T-helper 1 cell treated with Interleukin-12 subunit alpha and Interleukin-12 subunit beta and Interleukin-4 antibody, amounts not matched to agents 30 μg/mL and 1 μg/mL, for 36 hours (primary cell): ENCODE data around the gene TNC.

Source experiments
- H3K27ac Mint-ChIP-seq: one replicate; pipeline ENCODE4 v1.8.0; 2021; ENCODE audit warnings: mild to moderate bottlenecking, mixed read lengths
- H3K27me3 Mint-ChIP-seq: one replicate; pipeline ENCODE4 v1.8.0; 2021; ENCODE audit warnings: low read depth, mixed read lengths
- H3K36me3 Mint-ChIP-seq: one replicate; pipeline ENCODE4 v1.8.0; 2021; ENCODE audit warnings: low read depth, mixed read lengths
- H3K4me1 Mint-ChIP-seq: one replicate; pipeline ENCODE4 v1.8.0; 2021; ENCODE audit warnings: low read depth, mixed read lengths
- H3K4me3 Mint-ChIP-seq: one replicate; pipeline ENCODE4 v1.8.0; 2021; ENCODE audit warnings: mild to moderate bottlenecking, moderate library complexity, mixed read lengths
- H3K9me3 Mint-ChIP-seq: one replicate; pipeline ENCODE4 v1.8.0; 2021; ENCODE audit warnings: mixed read lengths

Gene TNC

GRCh38 chr9:115036691-115037090 is 81.3 kb downstream of the TNC start:
- Mint-ChIP-seq H3K4me3 (no peak overlapping the region), H3K27ac (peak overlapping the region; percentile 18), H3K4me1 (peaks cover 13% of the 10 kb centered on the region), H3K9me3 (no peaks in the 10 kb centered on the region), H3K27me3 (no peaks in the 10 kb centered on the region), H3K36me3 (no peaks in the 10 kb centered on the region)

- no peaks in the 10 kb centered on the region for H3K9me3 Mint-ChIP-seq
- no peaks in the 10 kb centered on the region for H3K27me3 Mint-ChIP-seq
- peaks cover 13% of the 10 kb centered on the region for H3K4me1 Mint-ChIP-seq
- no peaks in the 10 kb centered on the region for H3K36me3 Mint-ChIP-seq
- H3K27ac Mint-ChIP-seq = peak overlapping the region; percentile 18
- H3K4me3 Mint-ChIP-seq = no peak overlapping the region
These were observed 81.9 kb downstream of the TNC start for GRCh38 chr9:115035841-115036612.

GRCh38 chr9:115034801-115035200 is 83.2 kb downstream of the TNC start:
- H3K4me1 Mint-ChIP-seq = peaks cover 13% of the 10 kb centered on the region
- no peak overlapping the region for H3K27ac Mint-ChIP-seq
- H3K4me3 Mint-ChIP-seq = no peak overlapping the region

GRCh38 chr9:115033800-115034199 is 84.2 kb downstream of the TNC start:
- H3K9me3 Mint-ChIP-seq = no peaks in the 10 kb centered on the region
- H3K27ac Mint-ChIP-seq = no peak overlapping the region
- no peaks in the 10 kb centered on the region for H3K27me3 Mint-ChIP-seq
- peaks cover 16% of the 10 kb centered on the region for H3K4me1 Mint-ChIP-seq
- H3K36me3 Mint-ChIP-seq = no peaks in the 10 kb centered on the region
- no peak overlapping the region for H3K4me3 Mint-ChIP-seq

More at GRCh38 chr9:115034801-115035200, 83.2 kb downstream of the TNC start:
- H3K9me3 Mint-ChIP-seq = no peaks in the 10 kb centered on the region
- no peaks in the 10 kb centered on the region for H3K27me3 Mint-ChIP-seq
- H3K36me3 Mint-ChIP-seq = no peaks in the 10 kb centered on the region

GRCh38 chr9:115032296-115032695 is 85.7 kb downstream of the TNC start:
- Mint-ChIP-seq H3K9me3 (no peaks in the 10 kb centered on the region), H3K4me1 (peaks cover 15% of the 10 kb centered on the region), H3K4me3 (no peak overlapping the region), H3K36me3 (no peaks in the 10 kb centered on the region), H3K27me3 (no peaks in the 10 kb centered on the region), H3K27ac (no peak overlapping the region)

GRCh38 chr9:115030006-115030405 is 88.0 kb downstream of the TNC start:
- H3K9me3 Mint-ChIP-seq = no peaks in the 10 kb centered on the region
- peaks cover 3% of the 10 kb centered on the region for H3K4me1 Mint-ChIP-seq
- no peaks in the 10 kb centered on the region for H3K36me3 Mint-ChIP-seq
- no peak overlapping the region for H3K4me3 Mint-ChIP-seq
- H3K27me3 Mint-ChIP-seq = peaks cover 7% of the 10 kb centered on the region
- no peak overlapping the region for H3K27ac Mint-ChIP-seq

- H3K4me1 Mint-ChIP-seq = peaks cover 6% of the 10 kb centered on the region
- no peak overlapping the region for H3K27ac Mint-ChIP-seq
- H3K27me3 Mint-ChIP-seq = peaks cover 7% of the 10 kb centered on the region
- peaks cover 4% of the 10 kb centered on the region for H3K36me3 Mint-ChIP-seq
- no peaks in the 10 kb centered on the region for H3K9me3 Mint-ChIP-seq
- H3K4me3 Mint-ChIP-seq = no peak overlapping the region
These were observed 92.2 kb downstream of the TNC start for GRCh38 chr9:115025721-115026120.

- Mint-ChIP-seq H3K4me1 (peaks cover 6% of the 10 kb centered on the region), H3K27me3 (peaks cover 7% of the 10 kb centered on the region), H3K36me3 (peaks cover 5% of the 10 kb centered on the region), H3K4me3 (no peak overlapping the region), H3K27ac (no peak overlapping the region), H3K9me3 (no peaks in the 10 kb centered on the region)
These were observed 92.9 kb downstream of the TNC start for GRCh38 chr9:115024925-115025535.

- no peak overlapping the region for H3K4me3 Mint-ChIP-seq
- H3K27ac Mint-ChIP-seq = no peak overlapping the region
- H3K36me3 Mint-ChIP-seq = peaks cover 8% of the 10 kb centered on the region
- peaks cover 7% of the 10 kb centered on the region for H3K27me3 Mint-ChIP-seq
- H3K9me3 Mint-ChIP-seq = no peaks in the 10 kb centered on the region
- H3K4me1 Mint-ChIP-seq = peaks cover 7% of the 10 kb centered on the region
These were observed 95.1 kb downstream of the TNC start for GRCh38 chr9:115022760-115023434.

GRCh38 chr9:115018547-115019435 is 99.2 kb downstream of the TNC start:
- Mint-ChIP-seq H3K36me3 (peaks cover 8% of the 10 kb centered on the region), H3K27me3 (no peaks in the 10 kb centered on the region), H3K27ac (no peak overlapping the region), H3K9me3 (no peaks in the 10 kb centered on the region), H3K4me3 (no peak overlapping the region), H3K4me1 (peaks cover 22% of the 10 kb centered on the region)

GRCh38 chr9:115016344-115016743 is 101.6 kb downstream of the TNC start:
- H3K27ac Mint-ChIP-seq = no peak overlapping the region
- H3K9me3 Mint-ChIP-seq = no peaks in the 10 kb centered on the region
- no peak overlapping the region for H3K4me3 Mint-ChIP-seq
- peaks cover 14% of the 10 kb centered on the region for H3K36me3 Mint-ChIP-seq
- peaks cover 41% of the 10 kb centered on the region for H3K4me1 Mint-ChIP-seq
- peaks cover under 1% of the 10 kb centered on the region for H3K27me3 Mint-ChIP-seq

GRCh38 chr9:115015018-115015635 is 102.8 kb downstream of the TNC start:
- Mint-ChIP-seq H3K27me3 (peaks cover 5% of the 10 kb centered on the region), H3K4me3 (no peak overlapping the region), H3K4me1 (peaks cover 49% of the 10 kb centered on the region), H3K36me3 (peaks cover 10% of the 10 kb centered on the region), H3K27ac (no peak overlapping the region), H3K9me3 (no peaks in the 10 kb centered on the region)

- Mint-ChIP-seq H3K4me1 (peaks cover 53% of the 10 kb centered on the region), H3K4me3 (no peak overlapping the region), H3K27me3 (peaks cover 5% of the 10 kb centered on the region), H3K27ac (peak overlapping the region; percentile 74), H3K9me3 (no peaks in the 10 kb centered on the region), H3K36me3 (peaks cover 10% of the 10 kb centered on the region)
These were observed 103.5 kb downstream of the TNC start for GRCh38 chr9:115014438-115014837.

GRCh38 chr9:115013998-115014397 is 104.0 kb downstream of the TNC start:
- Mint-ChIP-seq H3K36me3 (peaks cover 7% of the 10 kb centered on the region), H3K27me3 (peaks cover 5% of the 10 kb centered on the region), H3K4me1 (peaks cover 57% of the 10 kb centered on the region), H3K9me3 (no peaks in the 10 kb centered on the region), H3K4me3 (no peak overlapping the region), H3K27ac (peak overlapping the region; percentile 74)
